ENCODE results near the gene TSTD1. TPM values are rescaled to one million over a fixed set of nuclear protein-coding genes. Genes with fewer than 3 reads are reported as not detected.

The TSTD1 gene
- total RNA-seq, 6 experiments from 2014 or later = not detected

DNA sequence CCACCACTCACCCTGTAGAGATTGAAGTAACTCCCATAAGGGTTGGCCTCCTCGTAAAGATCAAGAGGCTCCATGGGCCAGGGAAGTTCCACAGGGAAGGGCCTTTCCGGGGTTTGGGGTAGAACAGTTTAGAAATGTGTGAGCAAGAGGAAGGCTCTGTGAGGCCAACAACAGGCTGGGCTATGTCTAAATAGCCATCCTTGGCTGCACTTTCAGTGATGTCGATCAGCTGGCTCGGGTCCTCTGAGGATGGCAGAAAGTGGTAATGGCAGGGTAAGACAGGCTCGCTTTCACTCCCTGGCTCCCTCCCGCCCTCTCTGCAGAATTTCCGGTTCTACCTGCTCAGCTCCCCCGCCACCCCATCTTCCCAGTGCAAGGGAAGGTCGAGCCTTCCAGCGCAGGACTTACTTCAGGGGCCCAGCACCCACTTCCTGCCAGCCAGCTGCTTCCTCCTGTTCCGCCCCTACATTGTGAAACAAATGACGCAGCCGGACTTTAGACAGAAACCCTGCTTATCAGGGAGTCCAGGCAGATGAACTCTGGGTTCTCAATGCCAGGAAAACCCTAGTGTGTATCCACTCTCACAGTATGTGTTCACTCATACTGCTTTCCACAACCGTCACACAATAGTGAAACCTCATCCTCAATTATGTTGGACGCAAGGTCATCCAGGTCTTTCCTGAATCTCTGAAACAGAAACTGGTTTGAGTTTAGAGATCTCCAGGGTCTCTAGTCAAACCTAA lies 25.1 kb downstream of the TSTD1 start:
- Mint-ChIP-seq H3K4me1 (ENCODE audit: low read depth) (peaks cover 28% of the 10 kb centered on the region), H3K36me3 (ENCODE audit: low read depth) (no peaks in the 10 kb centered on the region), H3K4me3 (no peak overlapping the region), H3K27ac (peak overlapping the region; percentile 41; the same call in 1 of the 2 replicates), H3K9me3 (no peaks in the 10 kb centered on the region), H3K27me3 (ENCODE audit: insufficient read depth) (peaks cover 2% of the 10 kb centered on the region; the same call in 1 of the 2 replicates)
- DNase-seq = no peak
- TF ChIP-seq, protein P1, sequence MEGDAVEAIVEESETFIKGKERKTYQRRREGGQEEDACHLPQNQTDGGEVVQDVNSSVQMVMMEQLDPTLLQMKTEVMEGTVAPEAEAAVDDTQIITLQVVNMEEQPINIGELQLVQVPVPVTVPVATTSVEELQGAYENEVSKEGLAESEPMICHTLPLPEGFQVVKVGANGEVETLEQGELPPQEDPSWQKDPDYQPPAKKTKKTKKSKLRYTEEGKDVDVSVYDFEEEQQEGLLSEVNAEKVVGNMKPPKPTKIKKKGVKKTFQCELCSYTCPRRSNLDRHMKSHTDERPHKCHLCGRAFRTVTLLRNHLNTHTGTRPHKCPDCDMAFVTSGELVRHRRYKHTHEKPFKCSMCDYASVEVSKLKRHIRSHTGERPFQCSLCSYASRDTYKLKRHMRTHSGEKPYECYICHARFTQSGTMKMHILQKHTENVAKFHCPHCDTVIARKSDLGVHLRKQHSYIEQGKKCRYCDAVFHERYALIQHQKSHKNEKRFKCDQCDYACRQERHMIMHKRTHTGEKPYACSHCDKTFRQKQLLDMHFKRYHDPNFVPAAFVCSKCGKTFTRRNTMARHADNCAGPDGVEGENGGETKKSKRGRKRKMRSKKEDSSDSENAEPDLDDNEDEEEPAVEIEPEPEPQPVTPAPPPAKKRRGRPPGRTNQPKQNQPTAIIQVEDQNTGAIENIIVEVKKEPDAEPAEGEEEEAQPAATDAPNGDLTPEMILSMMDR (IDR thresholded peaks at IDR 0.05) = no peak

DNA sequence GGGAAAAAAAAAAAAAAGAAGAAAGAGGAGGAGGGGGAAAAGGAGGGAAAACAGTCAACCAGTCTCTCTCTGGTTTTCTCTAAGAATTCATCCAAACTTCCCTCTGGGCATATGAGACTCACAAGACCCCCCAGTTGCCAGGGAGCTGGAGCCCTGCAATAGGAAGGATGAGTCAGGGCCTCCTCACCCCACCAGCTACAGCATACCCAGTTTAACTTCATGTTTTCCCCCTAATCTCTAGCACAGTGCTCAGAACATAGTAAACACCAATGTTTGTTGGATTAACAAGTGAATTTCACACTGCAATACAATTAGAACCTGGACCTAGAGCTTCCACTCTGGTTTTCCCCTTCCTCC lies 25.7 kb downstream of the TSTD1 start:
- peaks cover 30% of the 10 kb centered on the region for H3K4me1 Mint-ChIP-seq (ENCODE audit: low read depth)
- TF ChIP-seq, protein P1 (IDR thresholded peaks at IDR 0.05) = no peak
- peak overlapping the region; percentile 41; the same call in 1 of the 2 replicates for H3K27ac Mint-ChIP-seq
- no peak for DNase-seq
- H3K36me3 Mint-ChIP-seq (ENCODE audit: low read depth) = no peaks in the 10 kb centered on the region
- no peaks in the 10 kb centered on the region for H3K9me3 Mint-ChIP-seq
- peaks cover 2% of the 10 kb centered on the region; the same call in 1 of the 2 replicates for H3K27me3 Mint-ChIP-seq (ENCODE audit: insufficient read depth)
- no peak overlapping the region for H3K4me3 Mint-ChIP-seq

GRCh38 chr1:161012420-161012819 lies 26.3 kb downstream of the TSTD1 start:
- H3K36me3 Mint-ChIP-seq (ENCODE audit: low read depth) = no peaks in the 10 kb centered on the region
- TF ChIP-seq, protein P1 (IDR thresholded peaks at IDR 0.05) = no peak
- H3K4me3 Mint-ChIP-seq = no peak overlapping the region
- no peaks in the 10 kb centered on the region for H3K9me3 Mint-ChIP-seq
- H3K27ac Mint-ChIP-seq = no peak overlapping the region
- H3K4me1 Mint-ChIP-seq (ENCODE audit: low read depth) = peaks cover 30% of the 10 kb centered on the region
- no peak for DNase-seq
- peaks cover 2% of the 10 kb centered on the region; the same call in 1 of the 2 replicates for H3K27me3 Mint-ChIP-seq (ENCODE audit: insufficient read depth)

DNA sequence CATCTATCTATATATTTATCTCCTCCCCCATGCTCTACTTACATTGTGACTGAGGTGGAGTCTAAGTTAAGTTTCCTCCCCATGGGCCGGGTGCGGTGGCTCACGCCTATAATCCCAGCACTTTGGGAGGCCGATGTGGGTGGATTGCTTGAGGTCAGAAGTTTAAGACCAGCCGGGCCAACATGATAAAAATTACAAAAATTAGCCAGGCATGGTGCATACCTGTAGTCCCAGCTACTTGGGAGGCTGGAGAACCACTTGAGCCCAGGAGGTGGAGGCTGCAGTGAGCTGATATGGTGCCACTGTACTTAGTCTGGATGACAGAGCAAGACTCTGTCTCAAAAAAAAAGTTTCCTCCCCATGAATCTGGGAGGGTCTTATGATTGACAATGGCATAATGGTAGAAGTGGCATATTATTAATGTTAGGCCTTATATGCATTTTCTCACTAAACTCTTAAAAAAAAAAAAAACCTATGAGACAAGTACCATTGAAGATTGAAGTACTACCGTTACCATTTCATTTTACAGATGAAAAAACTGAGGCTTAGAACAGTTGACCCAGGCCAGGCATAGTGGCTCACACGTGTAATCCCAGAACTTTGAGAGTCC lies 29.1 kb downstream of the TSTD1 start:
- peaks cover 22% of the 10 kb centered on the region for H3K4me1 Mint-ChIP-seq (ENCODE audit: low read depth)
- H3K36me3 Mint-ChIP-seq (ENCODE audit: low read depth) = no peaks in the 10 kb centered on the region
- TF ChIP-seq, protein P1 (IDR thresholded peaks at IDR 0.05) = no peak
- no peaks in the 10 kb centered on the region for H3K9me3 Mint-ChIP-seq
- H3K27me3 Mint-ChIP-seq (ENCODE audit: insufficient read depth) = peaks cover 5% of the 10 kb centered on the region; the same call in 1 of the 2 replicates
- DNase-seq = no peak
- H3K4me3 Mint-ChIP-seq = no peak overlapping the region
- H3K27ac Mint-ChIP-seq = no peak overlapping the region

- peaks cover 5% of the 10 kb centered on the region; the same call in 1 of the 2 replicates for H3K27me3 Mint-ChIP-seq (ENCODE audit: insufficient read depth)
- peaks cover 20% of the 10 kb centered on the region for H3K4me1 Mint-ChIP-seq (ENCODE audit: low read depth)
- H3K9me3 Mint-ChIP-seq = no peaks in the 10 kb centered on the region
- TF ChIP-seq, protein P1 (IDR thresholded peaks at IDR 0.05) = no peak
- no peaks in the 10 kb centered on the region for H3K36me3 Mint-ChIP-seq (ENCODE audit: low read depth)
- DNase-seq = peak; percentile 40
- no peak overlapping the region for H3K27ac Mint-ChIP-seq
- H3K4me3 Mint-ChIP-seq = no peak overlapping the region
These were observed 29.8 kb downstream of the TSTD1 start for GRCh38 chr1:161008869-161009510.

Measured in HFFc6 (cell line).